GM15510 (cell line): ENCODE data around the gene SHLD1.

Experiments used
- POLR2A ChIP-seq: IDR thresholded peaks from 3 replicates; pipeline ENCODE4 v1.6.1; 2011; ENCODE audit warnings: borderline replicate concordance; ENCODE audit not compliant: insufficient read length; ENCODE audit errors: extremely low read depth

SHLD1 gene

DNA sequence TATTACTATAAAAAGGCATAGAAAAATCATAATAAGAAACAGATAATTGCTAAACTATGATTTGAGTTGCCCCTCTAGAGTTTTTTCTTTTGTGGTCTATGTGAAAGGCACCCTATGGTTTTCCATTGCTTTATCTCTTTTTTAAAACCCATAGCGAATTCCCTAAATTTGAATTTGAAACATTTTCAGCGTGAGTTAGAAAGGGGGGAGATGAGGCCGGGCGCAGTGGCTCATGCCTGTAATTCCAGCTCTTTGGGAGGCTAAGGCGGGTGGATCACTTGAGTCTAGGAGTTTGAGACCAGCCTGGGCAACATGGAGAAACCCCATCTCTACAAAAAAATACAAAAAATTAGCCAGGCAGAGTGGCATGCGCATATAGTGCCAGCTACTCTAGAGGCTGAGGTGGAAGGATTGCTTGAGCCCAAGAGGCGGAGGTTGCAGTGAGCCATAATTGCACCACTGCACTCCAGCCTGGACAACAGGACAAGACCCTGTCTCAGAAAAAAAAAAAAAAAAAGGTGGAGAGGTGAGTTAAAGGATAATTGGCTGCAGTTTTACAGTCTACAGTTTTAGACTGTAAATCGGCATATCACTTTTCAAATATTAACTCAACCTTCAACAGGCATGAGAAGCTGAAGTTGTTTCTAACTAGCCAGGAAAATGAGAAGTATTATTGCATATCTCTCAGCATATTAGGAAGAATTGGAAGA is 46.3 kb downstream of the SHLD1 start:
- TF ChIP-seq POLR2A, result no peak

DNA sequence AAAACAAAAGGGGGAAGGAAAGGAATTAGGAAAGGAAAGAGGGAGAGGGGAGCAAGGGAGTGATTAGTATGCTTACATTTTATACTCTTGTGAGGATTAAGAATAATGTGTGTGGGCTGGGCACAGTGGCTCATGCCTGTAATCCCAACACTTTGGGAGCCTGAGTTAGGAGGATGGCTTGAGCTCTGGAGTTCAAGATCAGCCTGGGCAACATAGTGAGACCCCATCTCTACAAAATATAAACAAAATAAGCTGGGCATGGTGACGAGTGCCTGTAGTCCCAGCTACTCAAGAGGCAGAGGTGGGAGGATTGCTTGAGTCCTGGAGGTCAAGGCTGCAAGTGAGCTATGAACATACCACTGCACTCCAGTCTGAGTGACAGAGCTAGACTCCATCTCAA is 47.0 kb downstream of the SHLD1 start:
- no peak for TF ChIP-seq POLR2A

DNA sequence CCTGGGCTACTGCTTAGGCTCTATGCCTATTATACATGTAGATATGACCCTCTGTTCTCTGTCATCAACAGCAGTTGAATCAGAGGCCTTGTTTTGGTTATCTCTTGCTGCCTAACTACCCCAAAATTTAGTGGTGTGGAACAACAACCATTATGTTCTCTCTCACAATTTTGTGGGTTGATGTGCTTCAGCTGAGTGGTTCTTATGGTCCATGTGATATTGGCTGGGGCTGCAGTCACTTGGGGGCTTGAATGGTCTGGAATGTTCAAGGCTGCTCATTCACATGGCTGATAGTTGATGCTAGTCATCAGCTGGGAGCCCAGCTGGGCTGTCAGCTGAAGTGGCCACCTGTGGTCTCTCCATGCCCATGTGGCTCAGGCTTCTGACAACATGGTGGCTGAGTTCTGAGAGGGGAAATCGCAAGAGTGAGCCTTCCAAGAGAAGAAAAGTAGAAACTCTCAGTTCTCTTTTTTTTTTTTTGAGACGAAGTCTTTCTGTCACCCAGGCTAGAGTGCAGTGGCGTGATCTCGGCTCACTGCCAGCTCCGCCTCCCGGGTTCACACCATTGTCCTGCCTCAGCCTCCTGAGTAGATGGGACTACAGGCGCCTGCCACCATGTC is 47.8 kb downstream of the SHLD1 start:
- no peak for TF ChIP-seq POLR2A

DNA sequence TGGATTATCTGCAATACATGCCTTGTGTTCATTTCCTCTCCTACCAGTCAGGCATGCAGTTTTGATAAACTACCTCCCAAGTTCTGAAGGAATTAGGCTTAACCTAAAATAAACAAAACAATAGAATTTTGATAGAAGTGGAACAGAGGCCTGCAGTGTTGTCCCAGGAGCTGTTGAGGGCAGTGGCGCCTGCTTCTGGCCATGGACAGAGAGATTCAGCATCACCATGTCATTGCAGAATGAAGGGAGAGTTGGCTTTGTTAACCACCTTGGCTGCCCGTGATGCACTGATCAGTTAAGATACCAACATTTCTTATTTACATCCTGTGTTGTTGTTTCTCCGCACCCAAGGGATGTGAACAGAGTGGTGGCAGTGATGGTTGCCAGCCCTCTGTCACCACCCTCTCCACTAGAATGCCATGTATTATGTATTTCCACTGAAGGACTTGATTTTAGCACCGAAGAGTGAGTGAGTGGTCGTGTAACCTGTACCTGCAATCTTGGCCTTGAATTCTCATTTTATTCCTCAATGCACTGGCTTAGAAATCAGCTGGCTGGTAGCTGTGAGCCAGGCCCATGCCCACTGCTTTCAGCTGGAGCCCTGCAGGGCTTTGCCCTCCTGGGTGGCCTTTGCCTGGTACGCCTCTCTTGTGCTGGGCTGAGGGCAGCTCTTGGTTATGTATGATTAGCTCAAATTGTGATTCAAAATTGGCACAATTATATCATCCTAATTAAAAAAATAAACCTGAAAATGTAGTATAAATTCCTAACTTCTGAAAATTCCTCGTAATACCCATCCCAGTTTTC is 56.5 kb downstream of the SHLD1 start:
- no peak for TF ChIP-seq POLR2A

DNA sequence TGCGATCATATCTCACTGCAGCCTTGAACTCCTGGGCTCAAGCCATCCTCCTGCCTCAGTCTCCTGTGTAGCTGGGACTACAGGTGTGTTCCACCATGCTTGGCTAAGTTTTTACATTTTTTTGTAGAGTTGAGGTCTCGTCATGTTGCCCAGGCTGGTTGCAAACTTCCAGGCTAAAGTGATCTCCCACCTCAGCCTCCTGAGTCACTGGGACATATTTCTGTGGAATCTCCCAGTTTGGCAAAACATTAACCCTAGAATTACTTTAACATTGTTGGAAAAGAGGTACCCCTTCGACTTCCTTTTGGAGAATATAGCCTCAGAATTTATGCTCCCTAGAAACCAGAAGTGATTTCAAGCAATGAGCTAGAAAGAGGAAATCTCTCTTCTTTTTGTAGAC is 57.2 kb downstream of the SHLD1 start:
- no peak for TF ChIP-seq POLR2A

DNA sequence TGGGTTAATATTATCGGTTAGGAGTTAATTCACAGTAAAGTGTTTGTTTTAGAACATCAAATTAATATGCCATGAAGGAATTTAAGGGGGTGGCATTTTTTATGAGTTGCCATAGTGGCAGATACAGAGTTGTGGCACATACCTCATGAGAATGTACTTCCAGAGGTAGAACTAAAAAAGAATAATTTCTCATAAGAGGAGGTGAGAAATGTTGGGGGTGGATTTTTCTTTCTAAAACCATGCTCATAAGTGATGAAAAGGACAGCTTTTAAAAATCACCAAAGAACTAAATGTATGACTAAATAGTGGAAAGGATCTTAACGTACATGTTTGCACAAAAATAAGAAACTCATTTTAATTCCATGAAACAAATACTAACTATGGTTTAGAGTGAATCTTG is 58.7 kb downstream of the SHLD1 start:
- TF ChIP-seq POLR2A, result no peak

DNA sequence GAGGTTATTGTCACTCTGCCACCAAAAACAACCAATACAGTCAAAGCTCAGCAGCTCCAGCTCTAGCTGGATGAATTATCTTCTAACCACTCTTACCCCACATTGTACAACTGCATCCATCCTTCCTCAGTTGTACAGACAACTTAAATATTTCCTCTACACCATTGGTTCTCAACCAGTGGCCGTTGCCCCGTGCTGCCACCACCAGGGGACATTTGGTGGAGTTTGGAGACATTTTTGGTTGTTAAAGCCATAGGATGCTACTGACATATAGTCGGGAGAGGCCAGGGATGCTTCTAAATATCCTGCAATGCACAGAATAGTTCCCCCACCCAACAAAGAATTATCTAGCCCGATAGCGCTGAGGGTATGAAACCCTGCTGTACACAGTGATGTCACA is 59.3 kb downstream of the SHLD1 start:
- TF ChIP-seq POLR2A, result no peak

DNA sequence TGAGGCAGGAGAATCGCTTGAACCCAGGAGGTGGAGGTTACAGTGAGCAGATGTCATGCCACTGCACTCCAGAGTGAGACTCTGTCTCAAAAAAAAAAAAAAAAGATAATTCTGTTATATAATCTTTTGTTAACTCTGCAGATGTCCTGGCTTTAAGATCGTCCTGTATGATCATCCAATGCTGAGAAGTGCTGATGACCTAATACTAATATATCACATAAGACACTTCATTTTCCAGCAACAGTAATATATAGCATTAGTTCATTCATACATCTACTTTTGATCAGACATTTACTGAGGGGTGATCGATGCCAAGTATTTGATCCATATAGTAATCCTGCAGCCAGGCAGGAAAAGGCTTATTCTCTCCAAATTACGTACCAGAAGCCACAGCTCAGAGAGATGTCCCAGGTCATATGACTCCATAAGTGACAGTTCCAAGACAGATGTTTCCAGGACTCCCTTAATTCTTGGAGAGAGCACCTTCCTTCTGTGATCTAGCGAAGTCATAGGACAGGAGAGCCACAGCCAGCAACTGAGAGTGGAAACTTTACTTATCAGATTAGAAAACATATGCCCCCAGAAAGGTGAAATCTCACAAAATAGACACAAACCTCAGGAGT is 60.7 kb downstream of the SHLD1 start:
- TF ChIP-seq POLR2A, result no peak

DNA sequence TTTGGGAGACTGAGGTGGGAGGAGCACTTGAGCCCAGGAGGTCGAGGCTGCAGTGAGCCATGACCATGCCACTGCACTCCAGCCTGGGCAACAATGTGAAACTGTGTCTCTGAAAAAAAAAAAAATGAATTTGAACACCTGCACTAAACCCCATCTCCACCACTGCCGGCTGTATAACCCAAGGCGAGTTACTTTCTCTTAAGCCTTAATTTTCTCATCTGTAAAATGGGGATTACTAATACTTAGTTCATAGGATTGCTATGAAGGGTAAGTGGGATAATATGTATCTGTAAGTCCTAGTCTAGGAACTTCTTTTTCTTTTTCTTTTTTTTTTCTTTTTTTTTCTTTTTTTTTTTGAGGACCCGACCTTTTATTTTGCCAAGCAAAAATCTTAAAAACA is 61.5 kb downstream of the SHLD1 start:
- no peak for TF ChIP-seq POLR2A

DNA sequence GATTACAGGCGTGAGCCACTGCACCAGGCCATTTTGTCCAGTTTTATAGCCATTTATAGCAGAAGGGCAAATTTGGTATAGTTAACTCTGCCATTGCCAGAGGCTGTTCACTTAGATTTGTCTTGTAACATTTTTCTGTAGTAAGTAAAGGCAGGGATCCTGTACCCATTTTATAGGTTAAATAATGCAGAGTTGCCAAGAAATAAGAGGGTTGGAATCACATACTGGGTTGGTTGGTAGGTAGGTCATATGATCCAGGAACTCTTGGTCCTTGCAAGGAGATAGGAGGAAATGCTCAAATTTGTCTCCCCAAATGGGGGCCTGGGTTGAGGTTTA is 68.1 kb downstream of the SHLD1 start:
- TF ChIP-seq POLR2A, result no peak

DNA sequence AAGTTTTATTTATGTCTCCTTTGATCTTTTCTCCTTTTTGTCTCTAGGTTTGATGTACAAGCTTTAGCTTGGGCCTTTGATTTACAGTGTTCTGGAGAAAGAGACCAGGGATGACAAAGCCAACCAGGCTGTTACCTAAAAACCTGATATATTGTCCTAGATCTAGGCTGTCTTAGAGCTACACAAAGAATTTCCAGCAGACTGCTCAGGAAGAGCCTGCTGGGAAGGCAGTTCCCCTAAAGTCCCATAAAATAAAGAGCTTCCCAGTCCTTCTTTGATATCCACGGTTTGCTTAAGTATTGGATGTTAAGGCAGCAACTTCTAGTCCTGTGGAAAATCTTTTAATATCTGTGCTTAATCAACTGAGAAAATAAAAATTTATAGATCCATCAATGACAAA is 70.5 kb downstream of the SHLD1 start:
- no peak for TF ChIP-seq POLR2A

DNA sequence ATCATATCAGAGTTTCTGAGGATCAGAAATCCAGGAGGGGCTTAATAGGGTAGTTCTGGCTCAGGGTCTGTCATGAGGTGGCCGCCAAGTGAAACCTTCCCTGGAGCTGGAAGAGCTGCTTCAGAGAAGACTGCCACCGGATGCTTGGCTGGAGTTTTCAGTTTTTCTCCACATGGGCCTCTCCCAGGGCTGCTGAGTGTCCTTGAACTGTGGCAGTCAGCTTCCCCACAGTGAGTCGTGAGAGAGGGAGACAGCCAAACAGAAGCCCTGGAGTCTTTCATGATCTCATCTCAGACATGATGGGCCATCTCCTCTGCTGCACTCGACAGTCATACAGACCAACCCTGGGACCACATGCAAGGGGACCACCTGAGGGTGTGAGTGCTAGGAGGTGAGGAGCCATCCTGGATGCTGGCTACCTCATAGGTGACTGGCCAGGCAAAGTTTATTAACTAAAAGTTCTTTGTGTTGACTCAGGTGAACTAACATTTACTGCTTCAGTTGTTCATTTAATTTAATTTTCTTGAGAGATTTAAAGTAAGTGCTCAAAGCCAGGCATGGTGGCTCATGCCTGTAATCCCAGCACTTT is 71.5 kb downstream of the SHLD1 start:
- no peak for TF ChIP-seq POLR2A

DNA sequence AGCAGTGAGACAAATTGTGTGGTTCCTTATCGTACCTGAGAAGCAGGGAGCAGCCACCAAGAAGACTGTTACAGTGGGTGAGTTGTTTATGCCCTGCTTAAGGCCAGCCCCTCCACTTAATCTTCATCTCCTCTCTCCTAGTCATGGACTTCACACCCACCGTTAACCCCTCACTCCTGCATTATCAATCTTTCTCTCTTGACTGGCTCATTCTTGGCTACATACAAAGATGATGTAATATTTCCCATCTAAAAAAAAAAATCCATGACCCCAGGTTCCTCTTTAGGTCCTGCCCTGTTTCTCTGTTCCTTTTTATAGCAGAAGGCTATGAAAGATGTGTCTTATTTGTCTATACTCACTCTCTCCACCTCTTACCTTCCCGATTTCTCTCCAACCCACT is 72.4 kb downstream of the SHLD1 start:
- TF ChIP-seq POLR2A, result no peak

DNA sequence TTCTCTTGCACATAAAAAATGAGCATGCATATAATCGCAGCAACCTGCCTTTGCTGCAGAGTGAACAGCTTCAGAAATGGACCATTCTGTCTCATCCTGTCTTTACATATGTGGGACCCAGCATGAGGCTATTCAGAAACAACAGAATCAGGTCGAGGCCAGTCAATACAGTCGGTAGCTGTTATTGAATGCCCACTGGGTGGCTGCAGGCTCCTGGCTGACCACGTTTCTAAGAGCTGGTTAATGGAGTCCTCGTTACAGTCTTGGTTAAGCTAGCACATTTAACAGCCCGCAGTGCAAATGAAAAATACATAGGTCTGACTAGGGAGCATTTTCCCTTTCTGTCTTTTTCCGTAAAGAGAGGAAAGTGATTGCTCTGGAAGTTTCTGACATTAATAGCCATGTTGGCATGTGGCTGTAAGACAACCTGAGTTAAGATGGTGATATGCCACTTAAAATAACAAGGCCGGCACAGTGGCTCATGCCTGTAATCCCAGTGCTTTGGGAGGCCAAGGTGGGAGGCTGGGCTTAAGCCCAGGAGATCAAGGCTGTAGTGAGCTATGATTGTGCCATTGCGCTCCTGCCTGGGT is 75.0 kb downstream of the SHLD1 start:
- TF ChIP-seq POLR2A, result no peak
